Measurements from ENCODE around the gene CWC22. TPM values are rescaled to one million over a fixed set of nuclear protein-coding genes. Genes with fewer than 3 reads are reported as not detected.
"Not testable (repeated sequence)": the region's sequence is repeated elsewhere in the genome, so short reads cannot be mapped to it uniquely, and the experiment has no call there.

CWC22 gene
- total RNA-seq, 1 donor from 2014 or later: 14.0 TPM

- Mint-ChIP-seq H3K36me3 (ENCODE audit: low read depth) (peaks cover 35% of the 10 kb centered on the region), H3K4me1 (ENCODE audit: low read depth) (peaks cover 6% of the 10 kb centered on the region), H3K27me3 (ENCODE audit: low read depth) (no peaks in the 10 kb centered on the region), H3K9me3 (ENCODE audit: low read depth) (peaks cover 25% of the 10 kb centered on the region), H3K4me3 (ENCODE audit: unreplicated experiment) (no peak overlapping the region), H3K27ac (ENCODE audit: unreplicated experiment) (no peak overlapping the region)
- TF ChIP-seq, protein P1, sequence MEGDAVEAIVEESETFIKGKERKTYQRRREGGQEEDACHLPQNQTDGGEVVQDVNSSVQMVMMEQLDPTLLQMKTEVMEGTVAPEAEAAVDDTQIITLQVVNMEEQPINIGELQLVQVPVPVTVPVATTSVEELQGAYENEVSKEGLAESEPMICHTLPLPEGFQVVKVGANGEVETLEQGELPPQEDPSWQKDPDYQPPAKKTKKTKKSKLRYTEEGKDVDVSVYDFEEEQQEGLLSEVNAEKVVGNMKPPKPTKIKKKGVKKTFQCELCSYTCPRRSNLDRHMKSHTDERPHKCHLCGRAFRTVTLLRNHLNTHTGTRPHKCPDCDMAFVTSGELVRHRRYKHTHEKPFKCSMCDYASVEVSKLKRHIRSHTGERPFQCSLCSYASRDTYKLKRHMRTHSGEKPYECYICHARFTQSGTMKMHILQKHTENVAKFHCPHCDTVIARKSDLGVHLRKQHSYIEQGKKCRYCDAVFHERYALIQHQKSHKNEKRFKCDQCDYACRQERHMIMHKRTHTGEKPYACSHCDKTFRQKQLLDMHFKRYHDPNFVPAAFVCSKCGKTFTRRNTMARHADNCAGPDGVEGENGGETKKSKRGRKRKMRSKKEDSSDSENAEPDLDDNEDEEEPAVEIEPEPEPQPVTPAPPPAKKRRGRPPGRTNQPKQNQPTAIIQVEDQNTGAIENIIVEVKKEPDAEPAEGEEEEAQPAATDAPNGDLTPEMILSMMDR (IDR thresholded peaks at IDR 0.05): no peak
- no peak for DNase-seq (ENCODE audit: low spot score)
These were observed 75.6 kb downstream of the CWC22 start for GRCh38 chr2:179931502-179931901.

DNA sequence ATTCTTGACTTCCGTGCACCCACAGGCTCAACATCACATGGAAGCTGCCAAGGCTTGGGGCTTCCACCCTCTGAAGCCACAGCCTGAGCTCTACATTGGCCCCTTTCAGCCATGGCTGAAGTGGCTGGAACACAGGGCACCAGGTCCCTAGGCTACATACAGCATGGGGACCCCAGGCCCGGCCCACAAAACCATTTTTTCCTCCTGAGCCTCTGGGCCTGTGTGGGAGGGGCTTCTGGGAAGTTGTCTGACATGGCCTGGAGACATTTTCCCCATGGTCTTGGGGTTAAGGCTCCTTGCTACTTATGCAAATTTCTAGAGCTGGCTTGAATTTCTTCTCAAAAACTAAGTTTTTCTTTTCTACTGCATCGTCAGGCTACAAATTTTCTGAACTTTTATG is 77.1 kb downstream of the CWC22 start:
- H3K4me3 Mint-ChIP-seq (ENCODE audit: unreplicated experiment); H3K27ac Mint-ChIP-seq (ENCODE audit: unreplicated experiment); H3K27me3 Mint-ChIP-seq (ENCODE audit: low read depth); H3K4me1 Mint-ChIP-seq (ENCODE audit: low read depth); DNase-seq (ENCODE audit: low spot score): not testable (repeated sequence)
- H3K36me3 Mint-ChIP-seq (ENCODE audit: low read depth): peaks cover 44% of the 10 kb centered on the region
- peaks cover 36% of the 10 kb centered on the region for H3K9me3 Mint-ChIP-seq (ENCODE audit: low read depth)

DNA sequence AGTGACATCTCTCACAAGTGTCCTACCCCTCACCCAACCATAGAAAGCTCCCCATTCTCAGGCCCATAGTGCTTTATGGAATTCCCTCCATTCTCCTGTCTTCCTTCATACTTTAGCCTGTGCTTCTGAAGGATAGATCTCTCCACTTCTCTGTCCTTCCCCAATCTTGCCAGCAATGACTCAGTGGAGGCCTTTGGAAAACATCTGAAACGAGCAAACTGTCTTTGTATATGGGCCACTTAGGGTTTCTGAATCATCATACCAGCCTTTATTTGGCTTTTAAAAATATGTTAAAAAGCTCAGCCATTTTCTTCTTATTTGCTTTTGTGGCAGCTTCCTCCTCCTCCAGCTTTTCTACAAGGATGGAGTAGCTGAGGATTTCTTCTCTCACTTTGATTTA is 80.1 kb downstream of the CWC22 start:
- Mint-ChIP-seq H3K4me3 (ENCODE audit: unreplicated experiment) (no peak overlapping the region), H3K4me1 (ENCODE audit: low read depth) (no peaks in the 10 kb centered on the region), H3K36me3 (ENCODE audit: low read depth) (peaks cover 37% of the 10 kb centered on the region), H3K9me3 (ENCODE audit: low read depth) (peaks cover 38% of the 10 kb centered on the region), H3K27me3 (ENCODE audit: low read depth) (no peaks in the 10 kb centered on the region), H3K27ac (ENCODE audit: unreplicated experiment) (no peak overlapping the region)
- TF ChIP-seq, protein P1 (IDR thresholded peaks at IDR 0.05): no peak
- no peak for DNase-seq (ENCODE audit: low spot score)

DNA sequence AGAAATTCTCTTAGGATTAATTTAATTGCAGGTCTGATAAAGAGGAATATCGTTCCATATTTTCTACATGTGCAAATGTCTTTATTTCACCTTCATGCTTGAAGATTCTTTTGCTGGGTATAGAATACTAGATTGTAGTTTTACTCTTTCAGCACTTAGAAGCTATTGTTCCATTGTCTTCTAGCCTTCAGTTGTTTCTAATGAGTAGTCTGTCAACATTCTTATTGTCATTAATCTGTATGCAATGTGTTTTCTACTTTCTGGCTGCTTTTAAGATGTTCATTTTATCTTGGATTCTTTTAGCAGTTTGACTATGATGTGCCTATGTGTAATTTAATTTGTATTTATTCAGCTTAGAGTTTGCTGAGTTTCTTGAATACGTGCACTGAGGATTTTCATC is 81.4 kb downstream of the CWC22 start:
- H3K27ac Mint-ChIP-seq (ENCODE audit: unreplicated experiment): no peak overlapping the region
- no peak overlapping the region for H3K4me3 Mint-ChIP-seq (ENCODE audit: unreplicated experiment)
- no peaks in the 10 kb centered on the region for H3K27me3 Mint-ChIP-seq (ENCODE audit: low read depth)
- H3K9me3 Mint-ChIP-seq (ENCODE audit: low read depth): peaks cover 37% of the 10 kb centered on the region
- TF ChIP-seq, protein P1 (IDR thresholded peaks at IDR 0.05): no peak
- H3K4me1 Mint-ChIP-seq (ENCODE audit: low read depth): no peaks in the 10 kb centered on the region
- H3K36me3 Mint-ChIP-seq (ENCODE audit: low read depth): peaks cover 36% of the 10 kb centered on the region
- no peak for DNase-seq (ENCODE audit: low spot score)

GRCh38 chr2:179917272-179917671 is 89.8 kb downstream of the CWC22 start:
- Mint-ChIP-seq H3K36me3 (ENCODE audit: low read depth) (peaks cover 3% of the 10 kb centered on the region), H3K27ac (ENCODE audit: unreplicated experiment) (no peak overlapping the region), H3K27me3 (ENCODE audit: low read depth) (peaks cover 3% of the 10 kb centered on the region), H3K9me3 (ENCODE audit: low read depth) (peaks cover 2% of the 10 kb centered on the region), H3K4me3 (ENCODE audit: unreplicated experiment) (no peak overlapping the region), H3K4me1 (ENCODE audit: low read depth) (no peaks in the 10 kb centered on the region)
- DNase-seq (ENCODE audit: low spot score): no peak
- TF ChIP-seq, protein P1 (IDR thresholded peaks at IDR 0.05): no peak

- H3K27ac Mint-ChIP-seq (ENCODE audit: unreplicated experiment): no peak overlapping the region
- H3K4me3 Mint-ChIP-seq (ENCODE audit: unreplicated experiment): no peak overlapping the region
- peaks cover 3% of the 10 kb centered on the region for H3K36me3 Mint-ChIP-seq (ENCODE audit: low read depth)
- H3K27me3 Mint-ChIP-seq (ENCODE audit: low read depth): peaks cover 4% of the 10 kb centered on the region
- no peak for DNase-seq (ENCODE audit: low spot score)
- H3K4me1 Mint-ChIP-seq (ENCODE audit: low read depth): no peaks in the 10 kb centered on the region
- peaks cover 2% of the 10 kb centered on the region for H3K9me3 Mint-ChIP-seq (ENCODE audit: low read depth)
- TF ChIP-seq, protein P1 (IDR thresholded peaks at IDR 0.05): no peak
These were observed 91.6 kb downstream of the CWC22 start for GRCh38 chr2:179915395-179915992.

Data from chondrocyte (in vitro differentiated cells).